Neural progenitor cell (in vitro differentiated cells): ENCODE data around the gene ETV2. TPM values are rescaled to one million over a fixed set of nuclear protein-coding genes. Genes with fewer than 3 reads are reported as not detected.

Source experiments
- DNase-seq: peaks from one replicate; pipeline ENCODE4 v3.0.0-alpha.2; 2016; ENCODE audit warnings: low spot score
- H2AFZ ChIP-seq: fragments of 200-600 bp; sonication (generic); replicated peaks from 2 replicates; pipeline ENCODE4 v1.6.1; 2016; ENCODE audit warnings: antibody characterized with exemption
- H3F3A ChIP-seq: fragments of 200-600 bp; sonication (generic); 2 replicates; pipeline ENCODE4 v1.6.1; 2016; ENCODE audit warnings: antibody characterized with exemption, low read depth
- H3K27ac ChIP-seq: fragments of 200-600 bp; sonication (generic); 2 replicates; pipeline ENCODE4 v1.5.1; 2016; ENCODE audit warnings: mild to moderate bottlenecking
- H3K27me3 ChIP-seq: fragments of 200-600 bp; sonication (generic); 2 replicates; pipeline ENCODE4 v1.6.1; 2016; ENCODE audit warnings: mild to moderate bottlenecking, moderate library complexity
- H3K36me3 ChIP-seq: fragments of 200-600 bp; sonication (generic); 2 replicates; pipeline ENCODE4 v1.5.1; 2016
- H3K4me1 ChIP-seq: fragments of 200-600 bp; sonication (generic); 2 replicates; pipeline ENCODE4 v1.6.1; 2016; ENCODE audit warnings: mixed run types
- H3K4me2 ChIP-seq: fragments of 200-600 bp; sonication (generic); 2 replicates; pipeline ENCODE4 v1.6.1; 2016
- H3K4me3 ChIP-seq: fragments of 200-600 bp; sonication (generic); 2 replicates; pipeline ENCODE4 v1.5.1; 2016
- H3K79me2 ChIP-seq: fragments of 200-600 bp; sonication (generic); 2 replicates; pipeline ENCODE4 v1.6.1; 2016; ENCODE audit warnings: low read depth
- H3K9ac ChIP-seq: fragments of 200-600 bp; sonication (generic); 2 replicates; pipeline ENCODE4 v1.6.1; 2016
- H3K9me3 ChIP-seq: fragments of 200-600 bp; sonication (generic); 2 replicates; pipeline ENCODE4 v1.5.1; 2016; ENCODE audit warnings: low read depth
- H4K20me1 ChIP-seq: fragments of 200-600 bp; sonication (generic); 2 replicates; pipeline ENCODE4 v1.6.1; 2016; ENCODE audit warnings: low read depth
- H3K27ac Mint-ChIP-seq: 3 replicates; pipeline ENCODE4 v1.8.0; 2021; ENCODE audit warnings: mixed read lengths
- H3K27me3 Mint-ChIP-seq: 2 replicates; pipeline ENCODE4 v1.8.0; 2022; ENCODE audit warnings: low read depth, mild to moderate bottlenecking, inconsistent platforms, moderate library complexity, mixed read lengths; ENCODE audit not compliant: insufficient read depth
- H3K36me3 Mint-ChIP-seq: 3 replicates; pipeline ENCODE4 v1.8.0; 2021; ENCODE audit warnings: mixed read lengths
- H3K4me1 Mint-ChIP-seq: 3 replicates; pipeline ENCODE4 v1.8.0; 2021; ENCODE audit warnings: mixed read lengths
- H3K4me3 Mint-ChIP-seq: 3 replicates; pipeline ENCODE4 v1.8.0; 2021; ENCODE audit warnings: mild to moderate bottlenecking, moderate library complexity, mixed read lengths
- H3K9me3 Mint-ChIP-seq: 3 replicates; pipeline ENCODE4 v1.8.0; 2020; ENCODE audit warnings: mixed read lengths
- CTCF ChIP-seq: fragments of 200-600 bp; sonication (generic); IDR thresholded peaks from 2 replicates; pipeline ENCODE4 v1.5.1; 2017; ENCODE audit warnings: antibody characterized with exemption, mild to moderate bottlenecking
- EZH2 ChIP-seq: fragments of 200-600 bp; sonication (generic); IDR thresholded peaks from 2 replicates; pipeline ENCODE4 v1.6.1; 2017; ENCODE audit warnings: antibody characterized with exemption, mild to moderate bottlenecking, moderate library complexity
- EZH2phosphoT487 ChIP-seq: fragments of 200-600 bp; sonication (generic); IDR thresholded peaks from 2 replicates; pipeline ENCODE4 v1.6.1; 2017; ENCODE audit warnings: antibody characterized with exemption
- total RNA-seq: library from RNA; depleted of rRNA; stranded (reverse); fragments of >200 nt; gene quantifications from 2 replicates; pipeline ENCODE4 v1.2.3, GENCODE V29; 2015; ENCODE audit warnings: low replicate concordance

ETV2 gene
- total RNA-seq, 1 donor from 2014 or later: not detected

GRCh38 chr19:35693422-35693821 is 51.9 kb downstream of the ETV2 start:
- no peaks in the 10 kb centered on the region for H3K36me3 ChIP-seq
- H3K27ac Mint-ChIP-seq: no peak overlapping the region
- H3F3A ChIP-seq: peaks cover 11% of the 10 kb centered on the region
- no peaks in the 10 kb centered on the region for H3K79me2 ChIP-seq
- H3K4me3 ChIP-seq: no peak overlapping the region
- H3K36me3 Mint-ChIP-seq: no peaks in the 10 kb centered on the region
- no peak overlapping the region for H3K4me2 ChIP-seq
- no peak for TF ChIP-seq CTCF
- TF ChIP-seq EZH2: no peak
- no peak for TF ChIP-seq EZH2phosphoT487
- no peaks in the 10 kb centered on the region for H4K20me1 ChIP-seq
- no peaks in the 10 kb centered on the region for H3K9me3 Mint-ChIP-seq
- no peak for DNase-seq
- H3K9me3 ChIP-seq: no peaks in the 10 kb centered on the region
- no peaks in the 10 kb centered on the region for H3K4me1 ChIP-seq
- peaks cover 4% of the 10 kb centered on the region for H3K27me3 ChIP-seq
- H3K27me3 Mint-ChIP-seq: peaks cover 2% of the 10 kb centered on the region
- no peak overlapping the region for H3K27ac ChIP-seq
- no peak overlapping the region for H3K4me3 Mint-ChIP-seq
- H3K9ac ChIP-seq: no peak overlapping the region
- peaks cover 7% of the 10 kb centered on the region for H3K4me1 Mint-ChIP-seq
- H2AFZ ChIP-seq: no peak overlapping the region

GRCh38 chr19:35693835-35694599 is 52.5 kb downstream of the ETV2 start:
- no peaks in the 10 kb centered on the region for H3K36me3 ChIP-seq
- H3K4me1 Mint-ChIP-seq: peaks cover 7% of the 10 kb centered on the region
- H3F3A ChIP-seq: peaks cover 11% of the 10 kb centered on the region
- H4K20me1 ChIP-seq: no peaks in the 10 kb centered on the region
- H3K4me1 ChIP-seq: no peaks in the 10 kb centered on the region
- H3K9ac ChIP-seq: no peak overlapping the region
- TF ChIP-seq EZH2 (no peak), EZH2phosphoT487 (no peak), CTCF (peak; percentile 93)
- peaks cover 4% of the 10 kb centered on the region for H3K27me3 ChIP-seq
- no peaks in the 10 kb centered on the region for H3K9me3 Mint-ChIP-seq
- H3K4me3 ChIP-seq: no peak overlapping the region
- H2AFZ ChIP-seq: no peak overlapping the region
- no peak overlapping the region for H3K4me2 ChIP-seq
- no peak overlapping the region for H3K27ac ChIP-seq
- H3K4me3 Mint-ChIP-seq: no peak overlapping the region
- no peak overlapping the region for H3K27ac Mint-ChIP-seq
- H3K9me3 ChIP-seq: no peaks in the 10 kb centered on the region
- H3K79me2 ChIP-seq: no peaks in the 10 kb centered on the region
- no peaks in the 10 kb centered on the region for H3K36me3 Mint-ChIP-seq
- DNase-seq: peak; percentile 93
- H3K27me3 Mint-ChIP-seq: peaks cover 2% of the 10 kb centered on the region

Other genes with a start within 250 kb of the ETV2 start
- not detected in 2 replicates for gene FFAR2, start 193.5 kb upstream of the ETV2 start, total RNA-seq
- not detected in 2 replicates for gene KRTDAP, start 151.3 kb upstream of the ETV2 start, total RNA-seq
- gene DMKN, start 128.1 kb upstream of the ETV2 start, total RNA-seq: 175 and 208 TPM in 2 replicates
- gene SBSN, start 113.4 kb upstream of the ETV2 start, total RNA-seq: not detected in 2 replicates
- gene GAPDHS, start 108.3 kb upstream of the ETV2 start, total RNA-seq: not detected in 2 replicates
- gene TMEM147, start 96.1 kb upstream of the ETV2 start, total RNA-seq: 57.8 and 81.7 TPM in 2 replicates
- gene ATP4A, start 78.1 kb upstream of the ETV2 start, total RNA-seq: 0.12 TPM in 1 of 2 replicates, not detected in the other
- 0.34 TPM in 1 of 2 replicates, not detected in the other for gene PMIS2, start 55.6 kb upstream of the ETV2 start, total RNA-seq
- gene HAUS5, start 29.0 kb upstream of the ETV2 start, total RNA-seq: 12.4 and 27.8 TPM in 2 replicates
- 20.1 and 53.7 TPM in 2 replicates for gene RBM42, start 12.7 kb upstream of the ETV2 start, total RNA-seq
- 403 and 511 TPM in 2 replicates for gene COX6B1, start 6.6 kb downstream of the ETV2 start, total RNA-seq
- gene UPK1A, start 24.8 kb downstream of the ETV2 start, total RNA-seq: 1.3 TPM in 1 of 2 replicates, not detected in the other
- gene ZBTB32, start 62.8 kb downstream of the ETV2 start, total RNA-seq: not detected in 2 replicates
- 12.6 and 16.0 TPM in 2 replicates for gene KMT2B, start 76.3 kb downstream of the ETV2 start, total RNA-seq
- gene IGFLR1, start 100.7 kb downstream of the ETV2 start, total RNA-seq: 5.0 and 9.2 TPM in 2 replicates
- 17.2 and 27.9 TPM in 2 replicates for gene U2AF1L4, start 103.7 kb downstream of the ETV2 start, total RNA-seq
- gene PSENEN, start 103.9 kb downstream of the ETV2 start, total RNA-seq: 10.9 and 29.6 TPM in 2 replicates
- gene LIN37, start 106.8 kb downstream of the ETV2 start, total RNA-seq: 11.4 and 12.4 TPM in 2 replicates
- gene HSPB6, start 115.3 kb downstream of the ETV2 start, total RNA-seq: not detected in 2 replicates
- 7.1 and 13.4 TPM in 2 replicates for gene PROSER3, start 116.4 kb downstream of the ETV2 start, total RNA-seq
- 6.5 and 15.1 TPM in 2 replicates for gene ARHGAP33, start 133.8 kb downstream of the ETV2 start, total RNA-seq
- not detected in 2 replicates for gene PRODH2, start 171.1 kb downstream of the ETV2 start, total RNA-seq
- 0.40 and 0.62 TPM in 2 replicates for gene NPHS1, start 210.8 kb downstream of the ETV2 start, total RNA-seq
- gene KIRREL2, start 215.2 kb downstream of the ETV2 start, total RNA-seq: 2.4 and 5.5 TPM in 2 replicates
- 89.5 and 191 TPM in 2 replicates for gene APLP1, start 226.8 kb downstream of the ETV2 start, total RNA-seq